MCF 10A (cell line): ENCODE measurements around the gene BCAR3. TPM values are rescaled to one million over a fixed set of nuclear protein-coding genes. Genes with fewer than 3 reads are reported as not detected.
"Not testable (repeated sequence)": the region's sequence is repeated elsewhere in the genome, so short reads cannot be mapped to it uniquely, and the experiment has no call there.

Experiments
- BruUV-seq: library from RNA; stranded (reverse); fragments of 400-500 nt; replicated peaks from 2 replicates; lab custom pipeline; 2021; lab: Mats Ljungman, UMichigan
- CTCF ChIA-PET: fragments of 300-600 bp; sonication (Branson Sonifier 250); formaldehyde crosslinking; extraction: SDS; loops from one replicate; lab custom pipeline; 2021; ENCODE audit warnings: antibody characterized with exemption, inconsistent platforms; lab: Yijun Ruan, JAX
- POLR2A ChIA-PET: fragments of 300-600, 350-650 bp; sonication (Branson Sonifier 250); formaldehyde crosslinking; extraction: SDS; loops from one replicate; lab custom pipeline; 2020; ENCODE audit warnings: antibody characterized with exemption, inconsistent platforms; lab: Yijun Ruan, JAX
- DNase-seq: peaks from one replicate; pipeline ENCODE4 v3.0.0-alpha.2; 2018; ENCODE audit not compliant: unreplicated experiment
- H3K27ac Mint-ChIP-seq: one replicate; pipeline ENCODE4 v1.8.0; 2022; ENCODE audit warnings: mild to moderate bottlenecking, low read depth, mixed read lengths; ENCODE audit not compliant: unreplicated experiment
- H3K27me3 Mint-ChIP-seq: one replicate; pipeline ENCODE4 v1.8.0; 2022; ENCODE audit warnings: mixed read lengths; ENCODE audit not compliant: insufficient read depth, unreplicated experiment
- H3K36me3 Mint-ChIP-seq: one replicate; pipeline ENCODE4 v1.8.0; 2022; ENCODE audit warnings: mild to moderate bottlenecking, moderate library complexity, mixed read lengths; ENCODE audit not compliant: insufficient read depth, unreplicated experiment
- H3K4me1 Mint-ChIP-seq: one replicate; pipeline ENCODE4 v1.8.0; 2022; ENCODE audit warnings: mixed read lengths; ENCODE audit not compliant: insufficient read depth, unreplicated experiment
- H3K4me3 Mint-ChIP-seq: one replicate; pipeline ENCODE4 v1.8.0; 2022; ENCODE audit warnings: mild to moderate bottlenecking, moderate library complexity, mixed read lengths; ENCODE audit not compliant: unreplicated experiment
- H3K9me3 Mint-ChIP-seq: one replicate; pipeline ENCODE4 v1.8.0; 2022; ENCODE audit warnings: mixed read lengths; ENCODE audit not compliant: unreplicated experiment
- CTCF ChIP-seq: fragments of 200-600 bp; IDR thresholded peaks from one replicate; pipeline ENCODE4 v1.8.0; 2022; ENCODE audit warnings: antibody characterized with exemption, mild to moderate bottlenecking; ENCODE audit not compliant: unreplicated experiment
- intact Hi-C: fragments of 100-400 bp; cut with micrococcal nuclease; formaldehyde crosslinking; loops from 2 replicates; pipeline ENCODE4 v1.14.1; 2022
- total RNA-seq: library from RNA; stranded (reverse); gene quantifications from 2 replicates; pipeline ENCODE4 v1.2.3, GENCODE V29; 2022

Gene BCAR3
- total RNA-seq, 1 experiment from 2014 or later: 130 TPM

- no peak for DNase-seq
- H3K9me3 Mint-ChIP-seq: no peaks in the 10 kb centered on the region
- ChIA-PET POLR2A (no interaction called here), CTCF (interaction anchor here (0.6 kb wide), 1 partner anchor 175 kb away, joined by 4 read pairs; no protein-coding TSS in a partner anchor)
- H3K36me3 Mint-ChIP-seq: peaks cover 53% of the 10 kb centered on the region
- no TSS peak for BruUV-seq
- H3K27ac Mint-ChIP-seq: peak overlapping the region; percentile 5
- H3K4me1 Mint-ChIP-seq: peaks cover 24% of the 10 kb centered on the region
- no peak overlapping the region for H3K4me3 Mint-ChIP-seq
- intact Hi-C loops: no loop called here
- TF ChIP-seq CTCF: no peak
- no peaks in the 10 kb centered on the region for H3K27me3 Mint-ChIP-seq
Measured at GRCh38 chr1:93656491-93656890, 25.1 kb downstream of the BCAR3 start.

GRCh38 chr1:93653656-93654055, 28.0 kb downstream of the BCAR3 start:
- TF ChIP-seq CTCF: no peak
- ChIA-PET POLR2A (interaction anchor here (1.0 to 1.4 kb wide), 2 partner anchors 13 to 49 kb away, joined by 3 read pairs; no protein-coding TSS in a partner anchor), CTCF (interaction anchor here (0.7 to 0.9 kb wide), 6 partner anchors 12 to 190 kb away, joined by 3 to 6 read pairs (median 4); partner anchors contain the start of gene BCAR3)
- no peak for DNase-seq
- H3K4me1 Mint-ChIP-seq: peaks cover 26% of the 10 kb centered on the region
- intact Hi-C loops: no loop called here
- no peaks in the 10 kb centered on the region for H3K27me3 Mint-ChIP-seq
- no peak overlapping the region for H3K4me3 Mint-ChIP-seq
- no peaks in the 10 kb centered on the region for H3K9me3 Mint-ChIP-seq
- no TSS peak for BruUV-seq
- peaks cover 50% of the 10 kb centered on the region for H3K36me3 Mint-ChIP-seq
- no peak overlapping the region for H3K27ac Mint-ChIP-seq

- ChIA-PET POLR2A (interaction anchor here (0.6 to 0.7 kb wide), 2 partner anchors 19 to 165 kb away, joined by 4 read pairs; no protein-coding TSS in a partner anchor), CTCF (interaction anchor here (0.6 to 0.9 kb wide), 3 partner anchors 11 to 191 kb away, joined by 3 to 5 read pairs (median 3); no protein-coding TSS in a partner anchor)
- no peak overlapping the region for H3K4me3 Mint-ChIP-seq
- intact Hi-C loops: no loop called here
- TF ChIP-seq CTCF: no peak
- peaks cover 27% of the 10 kb centered on the region for H3K4me1 Mint-ChIP-seq
- H3K27ac Mint-ChIP-seq: no peak overlapping the region
- H3K27me3 Mint-ChIP-seq: no peaks in the 10 kb centered on the region
- H3K9me3 Mint-ChIP-seq: no peaks in the 10 kb centered on the region
- BruUV-seq: no TSS peak
- H3K36me3 Mint-ChIP-seq: peaks cover 48% of the 10 kb centered on the region
- DNase-seq: no peak
Measured at GRCh38 chr1:93652323-93652949, 29.2 kb downstream of the BCAR3 start.

- Mint-ChIP-seq H3K27me3 (no peaks in the 10 kb centered on the region), H3K9me3 (no peaks in the 10 kb centered on the region), H3K4me1 (peaks cover 27% of the 10 kb centered on the region), H3K4me3 (no peak overlapping the region), H3K36me3 (peaks cover 46% of the 10 kb centered on the region), H3K27ac (no peak overlapping the region)
- POLR2A ChIA-PET: interaction anchor here (0.6 to 0.7 kb wide), 2 partner anchors 18 to 166 kb away, joined by 4 read pairs; no protein-coding TSS in a partner anchor
- intact Hi-C loops: no loop called here
- no TSS peak for BruUV-seq
- CTCF ChIA-PET: no interaction called here
- no peak for DNase-seq
- no peak for TF ChIP-seq CTCF
Measured at GRCh38 chr1:93651695-93652094, 29.9 kb downstream of the BCAR3 start.

GRCh38 chr1:93650159-93650558, 31.5 kb downstream of the BCAR3 start:
- H3K4me3 Mint-ChIP-seq, H3K9me3 Mint-ChIP-seq, H3K27me3 Mint-ChIP-seq, DNase-seq, H3K27ac Mint-ChIP-seq, BruUV-seq, intact Hi-C loops: not testable (repeated sequence)
- CTCF ChIA-PET: interaction anchor here (0.6 to 1.0 kb wide), 3 partner anchors 41 to 219 kb away, joined by 4 read pairs; no protein-coding TSS in a partner anchor
- Mint-ChIP-seq H3K36me3 (peaks cover 57% of the 10 kb centered on the region), H3K4me1 (peaks cover 16% of the 10 kb centered on the region)
- POLR2A ChIA-PET: interaction anchor here (0.5 to 1.4 kb wide), 2 partner anchors 12 to 164 kb away, joined by 4 to 8 read pairs; no protein-coding TSS in a partner anchor
